ENCODE data around the gene S100A14. TPM values are rescaled to one million over a fixed set of nuclear protein-coding genes. Genes with fewer than 3 reads are reported as not detected.
A peak's percentile ranks its signal among the peaks of the same experiment; 100 is the strongest.

The S100A14 gene
- total RNA-seq, 1 donor, result 0.36 TPM

GRCh38 chr1:153659656-153660055 is 43.5 kb upstream of the S100A14 start:
- no peak for TF ChIP-seq CTCF (IDR thresholded peaks at IDR 0.05; ENCODE audit: extremely low read depth, low read depth, low read length)
- Histone ChIP-seq H3K4me3 (ENCODE audit: insufficient read depth, low read length) (peak overlapping the region; percentile 80), H3K4me1 (ENCODE audit: insufficient read depth, low read length) (peaks cover 18% of the 10 kb centered on the region), H3K9me3 (ENCODE audit: low read depth, low read length) (no peaks in the 10 kb centered on the region), H3K27me3 (ENCODE audit: insufficient read depth, low read length) (no peaks in the 10 kb centered on the region), H2AFZ (ENCODE audit: low read length) (no peak overlapping the region), H3K27ac (ENCODE audit: low read depth, low read length) (no peak overlapping the region), H4K20me1 (ENCODE audit: insufficient read depth, low read length) (peaks cover 3% of the 10 kb centered on the region), H3K4me2 (ENCODE audit: insufficient read depth, low read length) (peak overlapping the region; percentile 96), H3K36me3 (ENCODE audit: insufficient read depth, low read length) (peaks cover 41% of the 10 kb centered on the region), H3K79me2 (ENCODE audit: insufficient read depth, low read length) (peaks cover 20% of the 10 kb centered on the region)
- no peak for DNase-seq (ENCODE audit: insufficient read length, low spot score, missing footprints)

DNA sequence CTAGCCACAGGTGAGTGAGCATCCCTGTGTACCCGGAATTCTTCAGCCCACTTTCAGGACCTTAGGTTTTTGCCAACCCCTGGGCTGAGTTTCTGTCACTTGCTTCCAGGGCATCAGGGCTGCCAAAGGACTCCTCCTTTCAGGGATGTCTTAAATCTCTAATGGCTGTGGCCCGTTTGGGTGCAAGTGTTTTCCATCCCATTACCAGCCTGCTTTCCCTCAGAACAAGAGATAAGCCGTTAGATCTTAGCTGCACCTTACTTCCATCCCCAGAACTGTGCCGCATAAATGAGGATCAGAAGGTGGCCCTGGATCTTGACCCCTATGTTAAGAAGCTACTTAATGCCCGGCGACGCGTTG is 43.0 kb upstream of the S100A14 start:
- no peak for DNase-seq (ENCODE audit: insufficient read length, low spot score, missing footprints)
- H3K9me3 ChIP-seq (ENCODE audit: low read depth, low read length), result no peaks in the 10 kb centered on the region
- H3K36me3 ChIP-seq (ENCODE audit: insufficient read depth, low read length), result peaks cover 36% of the 10 kb centered on the region
- peaks cover 18% of the 10 kb centered on the region for H3K4me1 ChIP-seq (ENCODE audit: insufficient read depth, low read length)
- H3K4me3 ChIP-seq (ENCODE audit: insufficient read depth, low read length), result peak overlapping the region; percentile 80
- H3K27me3 ChIP-seq (ENCODE audit: insufficient read depth, low read length), result no peaks in the 10 kb centered on the region
- TF ChIP-seq CTCF (IDR thresholded peaks at IDR 0.05; ENCODE audit: extremely low read depth, low read depth, low read length), result no peak
- peak overlapping the region; percentile 84 for H2AFZ ChIP-seq (ENCODE audit: low read length)
- H4K20me1 ChIP-seq (ENCODE audit: insufficient read depth, low read length), result peaks cover 3% of the 10 kb centered on the region
- H3K79me2 ChIP-seq (ENCODE audit: insufficient read depth, low read length), result peaks cover 18% of the 10 kb centered on the region
- H3K27ac ChIP-seq (ENCODE audit: low read depth, low read length), result peak overlapping the region; percentile 69
- H3K4me2 ChIP-seq (ENCODE audit: insufficient read depth, low read length), result peak overlapping the region; percentile 96

DNA sequence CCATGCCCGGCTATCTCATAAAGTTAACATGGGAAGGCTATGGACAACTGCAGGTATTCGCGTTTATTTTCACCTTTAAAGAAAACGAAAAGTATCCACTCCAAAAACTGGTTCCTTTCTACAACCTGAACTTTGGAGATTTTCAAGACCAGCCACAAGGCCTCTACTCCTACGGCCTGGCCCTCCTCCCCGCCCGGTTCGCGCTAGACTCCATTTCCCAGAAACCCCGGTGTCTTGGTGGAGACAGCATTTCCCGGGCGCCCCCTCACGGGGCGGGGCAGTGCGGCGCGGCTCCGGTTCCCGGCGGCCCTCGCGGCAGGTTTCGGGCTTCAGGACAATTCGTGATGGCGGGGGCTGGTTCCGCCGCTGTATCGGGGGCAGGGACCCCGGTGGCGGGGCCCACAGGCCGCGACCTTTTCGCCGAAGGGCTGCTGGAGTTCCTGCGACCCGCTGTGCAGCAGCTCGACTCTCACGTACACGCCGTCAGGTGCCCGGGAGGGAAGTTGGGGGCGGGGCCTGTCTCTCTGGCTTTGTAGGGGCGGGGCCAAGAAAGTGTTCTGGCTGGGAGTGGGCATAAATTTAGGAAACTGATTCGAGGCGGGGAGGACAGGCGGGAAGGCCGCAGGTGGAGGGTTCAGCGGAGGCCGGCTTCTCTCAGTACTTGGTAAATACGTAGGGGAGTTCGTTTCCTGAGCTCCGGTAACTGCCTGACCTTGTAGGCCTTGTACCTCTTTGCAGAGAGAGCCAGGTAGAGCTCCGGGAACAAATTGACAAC is 42.5 kb upstream of the S100A14 start, which contains the start of gene SNAPIN:
TSS of gene SNAPIN (plus strand) at position 304 of the 775 bp plus-strand sequence. CDS start at position 345, 41 bp downstream.
- H3K4me1 ChIP-seq (ENCODE audit: insufficient read depth, low read length), result peaks cover 14% of the 10 kb centered on the region
- TF ChIP-seq CTCF (IDR thresholded peaks at IDR 0.05; ENCODE audit: extremely low read depth, low read depth, low read length), result no peak
- peaks cover 30% of the 10 kb centered on the region for H3K36me3 ChIP-seq (ENCODE audit: insufficient read depth, low read length)
- peak within 1 kb of the TSS; percentile 96 for H3K4me2 ChIP-seq (ENCODE audit: insufficient read depth, low read length)
- peak within 1 kb of the TSS; percentile 80 for H3K4me3 ChIP-seq (ENCODE audit: insufficient read depth, low read length)
- H3K79me2 ChIP-seq (ENCODE audit: insufficient read depth, low read length), result peaks cover 18% of the 10 kb centered on the region
- H3K9me3 ChIP-seq (ENCODE audit: low read depth, low read length), result no peaks in the 10 kb centered on the region
- peak; percentile 97 for DNase-seq (ENCODE audit: insufficient read length, low spot score, missing footprints)
- H3K27me3 ChIP-seq (ENCODE audit: insufficient read depth, low read length), result no peaks in the 10 kb centered on the region
- peak within 1 kb of the TSS; percentile 84 for H2AFZ ChIP-seq (ENCODE audit: low read length)
- H3K27ac ChIP-seq (ENCODE audit: low read depth, low read length), result peak within 1 kb of the TSS; percentile 69
- H4K20me1 ChIP-seq (ENCODE audit: insufficient read depth, low read length), result peaks cover 3% of the 10 kb centered on the region

DNA sequence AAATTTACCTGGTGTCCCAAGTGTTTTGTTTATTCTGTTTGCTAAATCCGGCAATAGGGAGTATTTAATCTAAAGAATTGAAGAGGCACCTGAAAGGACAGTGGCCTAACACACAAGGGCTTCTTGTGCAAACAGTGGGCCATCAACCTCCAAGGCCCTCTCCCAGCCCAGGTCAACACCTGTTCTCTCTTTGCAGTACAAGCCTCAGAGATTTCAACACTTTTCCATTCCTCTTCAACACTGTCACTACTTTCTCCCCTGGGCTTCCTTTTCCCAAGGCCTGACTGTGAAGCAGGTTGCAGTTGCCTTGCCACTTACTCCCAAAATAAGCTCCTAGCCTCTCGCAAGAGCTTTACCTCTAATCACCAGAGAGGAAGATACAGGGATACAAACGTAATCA is 39.2 kb upstream of the S100A14 start:
- Histone ChIP-seq H2AFZ (ENCODE audit: low read length) (no peak overlapping the region), H3K27ac (ENCODE audit: low read depth, low read length) (no peak overlapping the region), H3K36me3 (ENCODE audit: insufficient read depth, low read length) (no peaks in the 10 kb centered on the region), H3K4me1 (ENCODE audit: insufficient read depth, low read length) (peaks cover 17% of the 10 kb centered on the region), H4K20me1 (ENCODE audit: insufficient read depth, low read length) (peaks cover 3% of the 10 kb centered on the region), H3K27me3 (ENCODE audit: insufficient read depth, low read length) (no peaks in the 10 kb centered on the region), H3K4me2 (ENCODE audit: insufficient read depth, low read length) (no peak overlapping the region), H3K79me2 (ENCODE audit: insufficient read depth, low read length) (peaks cover 15% of the 10 kb centered on the region), H3K4me3 (ENCODE audit: insufficient read depth, low read length) (no peak overlapping the region), H3K9me3 (ENCODE audit: low read depth, low read length) (no peaks in the 10 kb centered on the region)
- DNase-seq (ENCODE audit: insufficient read length, low spot score, missing footprints), result no peak
- TF ChIP-seq CTCF (IDR thresholded peaks at IDR 0.05; ENCODE audit: extremely low read depth, low read depth, low read length), result no peak
